ENCODE results near the gene RPS2.

GRCh38 chr16:1977875-1978268, 13.2 kb upstream of the RPS2 start:
- TF ChIP-seq CTCF (IDR thresholded peaks at IDR 0.05) (no peak), RXRA (IDR thresholded peaks at IDR 0.05; ENCODE audit: borderline replicate concordance, low read depth) (no peak), RFX5 (IDR thresholded peaks at IDR 0.05; ENCODE audit: low read length) (no peak), RAD21 (IDR thresholded peaks at IDR 0.05; ENCODE audit: low read length) (no peak), MXI1 (IDR thresholded peaks at IDR 0.05; ENCODE audit: low read depth, low read length) (no peak)
